Measurements from ENCODE around the gene CRYL1. TPM values are rescaled to one million over a fixed set of nuclear protein-coding genes. Genes with fewer than 3 reads are reported as not detected.

Gene CRYL1
- polyA plus RNA-seq, 1 of the 3 experiments (the other 2 are of a cell fraction): 34.8 TPM

GRCh38 chr13:20512042-20512683, 13.5 kb downstream of the CRYL1 start:
- Histone ChIP-seq H3K27ac (ENCODE audit: low read depth in 2 of 2, low read length in 1 of 2) (no peak overlapping the region), H3K4me3 (ENCODE audit: low read depth in 2 of 2, low read length in 1 of 2) (no peak overlapping the region), H3K9me3 (no peaks in the 10 kb centered on the region), H3K4me1 (ENCODE audit: control insufficient read depth in 1 of 2, insufficient read depth in 2 of 2, low read depth in 1 of 2, low read length in 1 of 2) (peaks cover 0 to 3% of the 10 kb centered on the region in 2 experiments; a peak in 1 of 4 replicates), H3K9ac (no peak overlapping the region), H4K20me1 (ENCODE audit: insufficient read depth) (no peaks in the 10 kb centered on the region), H3K36me3 (replicated peaks in 1 of 2; ENCODE audit: control insufficient read depth in 1 of 2, insufficient read depth in 2 of 2, low read length in 1 of 2) (peaks cover 0 to 12% of the 10 kb centered on the region in 2 experiments), H3K79me2 (ENCODE audit: insufficient read depth) (no peaks in the 10 kb centered on the region), H3K27me3 (ENCODE audit: insufficient read depth) (no peaks in the 10 kb centered on the region), H3K4me2 (no peak overlapping the region), H2AFZ (ENCODE audit: low read depth) (no peak overlapping the region), H3F3A (replicated peaks; ENCODE audit: insufficient read depth) (no peaks in the 10 kb centered on the region), H3K9me2 (no peaks in the 10 kb centered on the region)
- DNase-seq: peak; percentile 37
- TF ChIP-seq ZBTB33 (IDR thresholded peaks at IDR 0.05; ENCODE audit: borderline replicate concordance, low read depth) (no peak), NRF1 (IDR thresholded peaks at IDR 0.05; ENCODE audit: low read depth, low read length) (no peak), MAX (IDR thresholded peaks at IDR 0.05; ENCODE audit: low read depth) (no peak), CTCF (IDR thresholded peaks at IDR 0.05) (no peak), RXRA (IDR thresholded peaks at IDR 0.05; ENCODE audit: borderline replicate concordance, low read depth) (no peak), JUND (IDR thresholded peaks at IDR 0.05) (no peak), SIN3A (IDR thresholded peaks at IDR 0.05; ENCODE audit: borderline replicate concordance, low read depth, low read length) (no peak), TEAD4 (IDR thresholded peaks at IDR 0.05; ENCODE audit: borderline replicate concordance, insufficient read depth) (no peak), PBX3 (IDR thresholded peaks at IDR 0.05) (no peak), SMC3 (IDR thresholded peaks at IDR 0.05; ENCODE audit: low read depth, low read length) (no peak), YY1 (IDR thresholded peaks at IDR 0.05; ENCODE audit: low read depth) (no peak), REST (IDR thresholded peaks at IDR 0.05; ENCODE audit: low read depth, low read length) (no peak), RAD21 (IDR thresholded peaks at IDR 0.05; ENCODE audit: low read length) (no peak), POLR2AphosphoS5 (IDR thresholded peaks at IDR 0.05; ENCODE audit: low read depth, low read length) (no peak), IRF3 (IDR thresholded peaks at IDR 0.05; ENCODE audit: low read depth, low read length) (no peak), EP300 (IDR thresholded peaks at IDR 0.05; ENCODE audit: borderline replicate concordance in 1 of 2, low read depth in 1 of 2, low read length in 1 of 2) (no peak), RFX5 (IDR thresholded peaks at IDR 0.05; ENCODE audit: low read length) (no peak), CHD2 (IDR thresholded peaks at IDR 0.05; ENCODE audit: low read length, partially characterized antibody) (no peak), FOXM1 (IDR thresholded peaks at IDR 0.05; ENCODE audit: low read depth) (no peak), GABPA (IDR thresholded peaks at IDR 0.05; ENCODE audit: low read depth) (no peak)
- ChIA-PET CTCF (interaction anchor here (0.6 to 1.9 kb wide), 4 partner anchors 12 to 412 kb away, joined by 3 to 4 read pairs (median 3); no protein-coding TSS in a partner anchor), POLR2A (interaction anchor here (0.8 kb wide), 1 partner anchor 384 kb away, joined by 3 read pairs; no protein-coding TSS in a partner anchor)
- 80% methylated on average over 9 of the region's 10 CpGs for WGBS (ENCODE audit: low lambda C conversion rate)

Measured in SK-N-SH (cell line).